Activated CD8-positive, alpha-beta memory T cell treated with anti-CD3 and anti-CD28 coated beads, Interleukin-2, amount 50 U/mL, for 24 hours (primary cell): ENCODE data around the gene GABARAPL1.
"Not testable (repeated sequence)": the region's sequence is repeated elsewhere in the genome, so short reads cannot be mapped to it uniquely, and the experiment has no call there.

Experiments
- DNase-seq: peaks from one replicate; pipeline ENCODE4 v3.0.0-alpha.2; 2020; ENCODE audit errors: extremely low read depth

Gene GABARAPL1

DNA sequence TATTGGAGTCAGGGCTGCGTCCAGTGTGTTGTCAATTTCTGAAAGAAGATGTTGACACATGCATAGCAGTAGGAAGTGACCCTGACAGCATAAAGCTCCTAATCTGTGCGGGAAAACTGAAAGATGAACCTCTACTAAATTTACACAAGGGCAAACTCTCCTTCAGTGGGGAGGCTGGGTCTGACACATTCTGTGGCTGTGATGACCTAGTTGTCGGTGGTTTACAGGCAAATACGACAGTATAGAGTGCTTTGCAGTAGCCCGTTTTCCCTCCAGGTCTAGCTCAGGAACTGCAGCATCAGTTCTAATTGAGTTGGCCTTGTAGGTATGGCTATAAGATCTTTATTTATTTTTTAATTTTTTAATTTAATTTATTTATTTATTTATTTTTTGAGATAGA is 14.8 kb upstream of the GABARAPL1 start:
- DNase-seq: no peak

DNA sequence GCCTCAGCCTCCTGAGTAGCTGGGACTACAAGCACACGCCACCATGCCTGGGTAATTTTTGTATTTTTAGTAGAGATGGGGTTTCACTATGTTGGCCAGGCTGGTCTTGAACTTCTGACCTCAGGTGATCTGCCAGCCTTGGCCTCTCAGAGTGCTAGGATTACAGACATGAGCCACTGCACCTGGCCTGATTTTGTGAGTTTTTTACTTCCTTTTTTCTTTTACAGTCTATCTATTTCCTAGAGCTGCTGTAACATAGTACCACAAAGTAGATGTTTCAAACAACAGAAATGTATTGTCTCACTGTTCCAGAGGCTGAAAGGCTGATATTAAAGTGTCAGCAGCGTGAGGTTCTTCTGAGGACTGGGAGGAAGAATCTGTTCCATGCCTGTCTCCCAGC is 8.2 kb upstream of the GABARAPL1 start:
- DNase-seq: not testable (repeated sequence)

DNA sequence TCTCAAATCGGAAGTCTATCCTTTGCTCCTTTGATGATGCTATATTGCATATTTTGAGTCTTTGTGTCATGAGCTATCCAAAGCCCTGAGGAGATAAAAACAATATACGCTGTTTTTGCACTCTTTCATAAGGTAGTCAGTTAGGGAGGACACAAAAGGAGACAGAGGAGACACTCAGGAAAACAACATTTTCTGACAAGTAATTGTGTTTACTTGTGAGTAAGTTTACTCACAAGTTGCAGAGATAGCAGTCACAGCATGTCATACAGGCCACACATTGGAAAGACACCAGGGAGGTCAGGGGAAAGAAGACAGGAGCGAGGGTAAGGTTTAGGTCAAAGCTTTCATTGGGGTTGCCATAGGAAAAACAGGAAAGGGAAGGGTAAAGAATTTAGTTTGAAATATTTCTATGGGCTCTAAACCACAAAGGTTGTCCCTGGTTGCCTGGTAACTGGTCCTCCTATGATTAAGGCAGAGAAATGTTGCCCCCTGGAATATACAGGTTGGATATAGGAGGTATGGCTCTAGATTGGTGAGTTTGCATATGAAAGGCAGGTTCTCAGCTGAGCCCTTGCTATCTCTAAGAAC is 7.4 kb upstream of the GABARAPL1 start:
- no peak for DNase-seq

DNA sequence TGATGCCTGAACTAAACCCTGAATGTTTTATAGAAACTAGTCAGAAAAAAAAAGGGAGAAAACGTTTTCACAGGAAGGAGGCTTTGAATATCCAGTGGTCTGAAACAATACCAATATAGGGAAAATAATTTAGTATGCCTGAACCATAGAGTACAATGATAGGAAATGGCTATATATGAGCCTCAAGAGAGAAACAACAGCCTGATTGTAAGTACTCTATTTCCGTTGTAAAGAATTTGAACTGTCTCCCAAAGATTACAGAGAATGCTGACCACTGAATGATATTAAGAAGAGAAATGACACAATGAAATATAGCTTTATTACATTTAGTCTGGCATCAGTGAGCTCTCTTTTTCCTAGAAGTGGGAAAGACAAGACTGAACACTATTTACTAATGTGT is 5.5 kb upstream of the GABARAPL1 start:
- no peak for DNase-seq

DNA sequence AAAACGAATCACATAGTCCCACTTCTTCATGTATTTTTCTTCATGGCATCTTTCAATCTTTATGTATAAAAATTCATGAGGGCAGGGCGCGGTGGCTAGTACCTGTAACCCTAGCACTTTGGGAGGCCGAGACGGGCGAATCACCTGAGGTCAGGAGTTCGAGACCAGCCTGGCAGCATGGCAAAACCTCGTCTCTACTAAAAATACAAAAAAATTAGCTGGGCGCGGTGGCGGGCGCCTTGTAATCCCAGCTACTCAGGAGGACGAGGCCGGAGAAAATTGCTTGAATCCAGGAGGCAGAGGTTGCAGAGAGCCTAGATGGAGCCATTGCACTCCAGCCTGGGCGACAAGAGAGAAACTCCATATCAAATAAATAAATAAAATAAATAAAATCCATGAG is 2.5 kb upstream of the GABARAPL1 start:
- DNase-seq: no peak

- no peak for DNase-seq
Observed at GRCh38 chr12:10211101-10211939, 1.4 kb upstream of the GABARAPL1 start.

- peak; percentile 74 for DNase-seq
Observed at GRCh38 chr12:10211940-10212738, 538 bp upstream of the GABARAPL1 start.

- peak; percentile 70 for DNase-seq
Observed at GRCh38 chr12:10213168-10214135, 775 bp downstream of the GABARAPL1 start.

DNA sequence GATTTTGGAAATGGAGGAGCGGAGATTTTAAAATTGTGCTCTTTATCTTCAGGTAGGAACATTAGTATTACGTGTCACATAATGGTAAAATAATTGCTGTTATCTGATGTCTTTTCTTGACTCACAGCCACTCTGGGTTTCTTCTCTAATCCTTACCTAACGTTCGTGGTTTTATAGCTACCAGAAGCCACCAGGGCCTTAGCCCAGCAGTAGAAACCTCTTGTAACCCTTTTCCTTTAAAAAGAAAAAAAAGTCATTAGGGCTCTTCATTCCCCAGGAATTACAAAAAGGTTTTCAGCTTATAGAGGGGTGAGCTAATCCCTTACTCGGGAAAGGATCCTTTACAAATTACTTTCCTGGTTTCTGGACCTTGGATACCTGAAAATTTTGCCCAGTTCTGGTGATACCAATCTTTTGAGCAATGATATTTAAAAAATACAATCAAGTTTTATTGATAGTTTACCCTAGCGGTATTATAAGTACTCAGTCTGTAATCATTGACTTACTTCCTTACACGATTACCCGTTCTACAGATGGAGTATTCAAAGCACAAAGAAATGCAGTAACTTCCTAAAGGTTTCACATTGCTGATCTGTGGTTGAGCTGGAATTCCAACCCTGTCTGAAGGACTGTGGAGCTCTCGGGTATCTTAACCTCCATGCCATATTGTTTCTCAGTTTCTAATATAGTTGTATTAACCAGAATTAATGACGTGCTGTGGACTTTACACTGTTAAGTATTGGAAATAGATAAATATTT is 1.6 kb downstream of the GABARAPL1 start:
- DNase-seq: no peak

DNA sequence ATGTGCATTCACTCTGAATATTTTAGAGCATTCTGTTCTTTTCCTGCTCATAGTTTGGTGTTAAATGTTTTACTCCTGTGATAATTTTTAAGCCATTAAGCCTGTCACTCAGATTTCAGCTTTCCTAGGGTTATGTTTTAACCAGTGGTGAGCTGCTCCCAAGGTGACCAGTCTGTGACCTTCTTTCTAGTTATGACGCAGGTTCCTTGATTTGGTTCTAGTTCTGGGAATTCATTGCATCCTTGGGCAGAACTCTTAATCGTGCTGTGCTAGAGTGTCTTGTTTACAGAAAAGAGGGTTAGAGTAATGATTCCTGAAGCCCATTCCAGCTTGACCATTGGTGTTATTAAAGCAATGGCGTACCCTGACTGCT is 2.2 kb downstream of the GABARAPL1 start:
- DNase-seq: no peak

GRCh38 chr12:10215436-10215835 is 2.8 kb downstream of the GABARAPL1 start:
- DNase-seq: no peak

DNA sequence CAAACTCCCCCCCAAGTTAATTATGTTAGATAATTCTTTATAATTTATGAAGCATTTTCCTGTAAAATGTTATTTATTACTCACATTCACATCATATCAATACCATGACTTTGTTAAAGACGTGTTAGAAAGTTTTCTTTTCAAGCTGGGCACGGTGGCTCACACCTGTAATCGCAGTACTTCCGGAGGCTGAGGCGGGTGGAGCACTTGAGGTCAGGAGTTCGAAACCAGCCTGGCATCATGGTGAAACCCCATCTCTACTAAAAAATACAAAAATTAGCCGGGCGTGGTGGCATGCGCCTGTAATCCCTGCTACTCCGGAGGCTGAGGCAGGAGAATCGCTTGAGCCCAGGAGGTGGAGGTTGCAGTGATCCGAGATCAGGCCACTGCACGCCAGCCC is 3.3 kb downstream of the GABARAPL1 start:
- DNase-seq: not testable (repeated sequence)

GRCh38 chr12:10218021-10218420 is 5.3 kb downstream of the GABARAPL1 start:
- DNase-seq: no peak

GRCh38 chr12:10220398-10221077 is 7.9 kb downstream of the GABARAPL1 start:
- DNase-seq: no peak

DNA sequence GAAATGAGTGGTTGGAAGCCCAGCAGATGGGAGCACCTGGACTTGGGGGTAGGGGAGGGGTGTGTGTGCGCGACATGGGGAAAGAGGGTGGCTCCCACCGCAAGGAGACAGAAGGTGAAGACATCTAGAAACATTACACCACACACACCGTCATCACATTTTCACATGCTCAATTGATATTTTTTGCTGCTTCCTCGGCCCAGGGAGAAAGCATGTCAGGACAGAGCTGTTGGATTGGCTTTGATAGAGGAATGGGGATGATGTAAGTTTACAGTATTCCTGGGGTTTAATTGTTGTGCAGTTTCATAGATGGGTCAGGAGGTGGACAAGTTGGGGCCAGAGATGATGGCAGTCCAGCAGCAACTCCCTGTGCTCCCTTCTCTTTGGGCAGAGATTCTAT is 9.2 kb downstream of the GABARAPL1 start:
- no peak for DNase-seq

GRCh38 chr12:10223208-10223607 is 10.5 kb downstream of the GABARAPL1 start:
- no peak for DNase-seq

DNA sequence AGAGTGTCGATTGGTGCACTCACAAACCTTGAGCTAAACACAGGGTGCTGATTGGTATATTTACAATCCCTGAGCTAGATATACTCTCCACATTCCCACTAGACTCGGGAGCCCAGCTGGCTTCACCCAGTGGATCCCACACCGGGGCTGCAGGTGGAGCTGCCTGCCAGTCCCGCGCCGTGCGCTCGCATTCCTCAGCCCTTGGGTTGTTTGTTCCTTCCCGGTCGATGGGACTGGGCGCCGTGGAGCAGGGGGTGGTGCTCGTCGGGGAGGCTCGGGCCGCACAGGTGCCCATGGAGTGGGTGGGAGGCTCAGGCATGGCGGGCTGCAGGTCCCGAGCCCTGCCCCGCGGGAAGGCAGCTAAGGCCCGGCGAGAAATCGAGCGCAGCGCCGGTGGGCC is 12.7 kb downstream of the GABARAPL1 start:
- not testable (repeated sequence) for DNase-seq

DNA sequence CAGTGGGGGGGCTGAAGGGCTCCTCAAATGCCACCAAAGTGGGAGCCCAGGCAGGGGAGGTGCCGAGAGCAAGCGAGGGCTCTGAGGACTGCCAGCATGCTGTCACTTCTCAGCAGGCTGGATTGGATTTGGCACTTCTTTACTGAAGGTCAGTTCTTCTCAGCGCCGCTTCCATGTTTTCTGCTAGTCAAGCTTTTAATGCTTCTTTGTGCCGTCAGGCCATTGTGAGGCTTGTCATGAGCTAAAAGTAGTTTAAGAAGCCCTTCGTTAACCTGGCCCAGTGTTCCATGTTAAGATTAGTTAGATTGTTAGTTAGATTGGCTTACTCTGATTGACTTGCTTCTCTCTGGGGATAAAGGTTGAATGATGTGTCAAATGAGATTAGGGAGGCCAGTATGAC is 13.4 kb downstream of the GABARAPL1 start:
- no peak for DNase-seq

DNA sequence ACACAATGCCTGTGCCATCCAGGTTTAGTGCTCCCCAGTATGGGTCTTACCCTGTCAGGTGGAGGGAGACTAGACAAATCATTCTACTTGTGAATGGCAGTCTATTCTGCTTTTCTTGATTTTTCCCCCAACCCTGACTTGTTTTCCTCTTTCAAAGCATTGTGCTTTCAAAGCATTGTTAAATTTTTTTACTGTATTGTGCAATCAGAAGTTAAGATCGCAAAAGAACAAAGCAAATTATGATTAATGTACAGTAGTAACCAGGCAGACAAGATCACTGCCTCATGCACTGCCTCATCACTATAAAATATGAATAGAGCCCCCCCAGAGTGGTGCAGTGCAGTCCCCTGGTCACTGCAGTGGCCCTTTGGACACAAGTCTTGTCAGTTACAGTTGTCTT is 14.1 kb downstream of the GABARAPL1 start:
- no peak for DNase-seq

- DNase-seq: no peak
Observed at GRCh38 chr12:10227648-10228047, 15.0 kb downstream of the GABARAPL1 start.
